WTC11 (cell line): ENCODE measurements around the gene GDF2. TPM values are rescaled to one million over a fixed set of nuclear protein-coding genes. Genes with fewer than 3 reads are reported as not detected.

Source experiments
- ATAC-seq: fragments of 200-7000 bp; cut with Tn5 transposase; 2 replicates; pipeline ENCODE4 v1.10.0; 2021; ENCODE audit warnings: mild to moderate bottlenecking, moderate library complexity
- CTCF ChIA-PET: fragments of 300-600 bp; sonication (Branson Sonifier 250); formaldehyde crosslinking; loops from one replicate; lab custom pipeline; 2021; ENCODE audit warnings: antibody characterized with exemption; lab: Charles Lee
- POLR2A ChIA-PET: fragments of 350-600 bp; sonication (Branson Sonifier 250); formaldehyde crosslinking; loops from one replicate; lab custom pipeline; 2021; ENCODE audit warnings: antibody characterized with exemption; lab: Charles Lee
- DNase-seq: peaks from one replicate; pipeline ENCODE4 v3.0.0; 2021; ENCODE audit warnings: low spot score
- H3K27ac Mint-ChIP-seq: 2 replicates; pipeline ENCODE4 v1.8.0; 2021; ENCODE audit warnings: mixed read lengths
- H3K27me3 Mint-ChIP-seq: 2 replicates; pipeline ENCODE4 v1.8.0; 2021; ENCODE audit warnings: low read depth, mild to moderate bottlenecking, moderate library complexity, mixed read lengths
- H3K36me3 Mint-ChIP-seq: 2 replicates; pipeline ENCODE4 v1.8.0; 2021; ENCODE audit warnings: mixed read lengths
- H3K4me1 Mint-ChIP-seq: 2 replicates; pipeline ENCODE4 v1.8.0; 2022; ENCODE audit warnings: mixed read lengths
- H3K4me3 Mint-ChIP-seq: 2 replicates; pipeline ENCODE4 v1.8.0; 2021; ENCODE audit warnings: mild to moderate bottlenecking, moderate library complexity, mixed read lengths
- H3K9me3 Mint-ChIP-seq: 2 replicates; pipeline ENCODE4 v1.8.0; 2021; ENCODE audit warnings: mixed read lengths
- ATF1 ChIP-seq: sonication (generic); formaldehyde crosslinking; IDR thresholded peaks from 2 replicates; pipeline ENCODE4 v1.8.1; 2023; ENCODE audit warnings: mild to moderate bottlenecking, moderate library complexity, missing genetic modification reagents
- E2F5 ChIP-seq: sonication (generic); formaldehyde crosslinking; IDR thresholded peaks from 2 replicates; pipeline ENCODE4 v1.8.1; 2022; ENCODE audit warnings: mild to moderate bottlenecking, moderate library complexity, missing genetic modification reagents
- NFE2L1 ChIP-seq: sonication (generic); formaldehyde crosslinking; IDR thresholded peaks from 2 replicates; pipeline ENCODE4 v1.8.1; 2023; ENCODE audit warnings: missing genetic modification reagents
- OVOL2 ChIP-seq: fragments of 250-450 bp; sonication (Bioruptor Pico); IDR thresholded peaks from 2 replicates; pipeline ENCODE4 v1.9.0; 2021; ENCODE audit warnings: mild to moderate bottlenecking, borderline replicate concordance
- SMAD4 ChIP-seq: sonication (generic); formaldehyde crosslinking; IDR thresholded peaks from 2 replicates; pipeline ENCODE4 v1.8.0; 2022; ENCODE audit warnings: mild to moderate bottlenecking, missing genetic modification reagents
- USF1 ChIP-seq: sonication (generic); formaldehyde crosslinking; IDR thresholded peaks from 2 replicates; pipeline ENCODE4 v1.8.0; 2022; ENCODE audit warnings: mild to moderate bottlenecking, missing genetic modification reagents
- ZBTB21 ChIP-seq: sonication (generic); formaldehyde crosslinking; IDR thresholded peaks from 2 replicates; pipeline ENCODE4 v1.8.1; 2023; ENCODE audit warnings: mild to moderate bottlenecking, missing genetic modification reagents, borderline replicate concordance
- ZNF317 ChIP-seq: sonication (generic); formaldehyde crosslinking; IDR thresholded peaks from 2 replicates; pipeline ENCODE4 v1.8.1; 2023; ENCODE audit warnings: low read depth, mild to moderate bottlenecking, moderate library complexity, missing genetic modification reagents, borderline replicate concordance
- ZNF416 ChIP-seq: fragments of 250-450 bp; sonication (Bioruptor Pico); IDR thresholded peaks from 2 replicates; pipeline ENCODE4 v1.9.0; 2021; ENCODE audit warnings: mild to moderate bottlenecking, inconsistent platforms
- ZNF532 ChIP-seq: fragments of 250-450 bp; sonication (Bioruptor Pico); IDR thresholded peaks from 2 replicates; pipeline ENCODE4 v1.9.0; 2021; ENCODE audit warnings: mild to moderate bottlenecking, borderline replicate concordance
- total RNA-seq: library from RNA; stranded (reverse); gene quantifications from 3 replicates; pipeline ENCODE4 v1.2.3, GENCODE V29; 2021
- TF ChIP-seq, protein P1 (sequence below): fragments of 250-450 bp; sonication (Bioruptor Pico); IDR thresholded peaks from 2 replicates; pipeline ENCODE4 v1.9.0; 2021; ENCODE audit warnings: mild to moderate bottlenecking
- TF ChIP-seq, protein P2 (sequence below): sonication (generic); formaldehyde crosslinking; IDR thresholded peaks from 2 replicates; pipeline ENCODE4 v1.8.1; 2022; ENCODE audit warnings: missing genetic modification reagents, borderline replicate concordance

The GDF2 gene
- total RNA-seq, 1 experiment from 2014 or later = not detected

GRCh38 chr10:47332946-47333345, 10.7 kb downstream of the GDF2 start:
- Mint-ChIP-seq H3K4me3 (no peak overlapping the region), H3K36me3 (no peaks in the 10 kb centered on the region), H3K9me3 (peaks cover 12% of the 10 kb centered on the region), H3K4me1 (no peaks in the 10 kb centered on the region), H3K27ac (no peak overlapping the region), H3K27me3 (no peaks in the 10 kb centered on the region)
- TF ChIP-seq SMAD4 = no peak
- TF ChIP-seq, protein P1, sequence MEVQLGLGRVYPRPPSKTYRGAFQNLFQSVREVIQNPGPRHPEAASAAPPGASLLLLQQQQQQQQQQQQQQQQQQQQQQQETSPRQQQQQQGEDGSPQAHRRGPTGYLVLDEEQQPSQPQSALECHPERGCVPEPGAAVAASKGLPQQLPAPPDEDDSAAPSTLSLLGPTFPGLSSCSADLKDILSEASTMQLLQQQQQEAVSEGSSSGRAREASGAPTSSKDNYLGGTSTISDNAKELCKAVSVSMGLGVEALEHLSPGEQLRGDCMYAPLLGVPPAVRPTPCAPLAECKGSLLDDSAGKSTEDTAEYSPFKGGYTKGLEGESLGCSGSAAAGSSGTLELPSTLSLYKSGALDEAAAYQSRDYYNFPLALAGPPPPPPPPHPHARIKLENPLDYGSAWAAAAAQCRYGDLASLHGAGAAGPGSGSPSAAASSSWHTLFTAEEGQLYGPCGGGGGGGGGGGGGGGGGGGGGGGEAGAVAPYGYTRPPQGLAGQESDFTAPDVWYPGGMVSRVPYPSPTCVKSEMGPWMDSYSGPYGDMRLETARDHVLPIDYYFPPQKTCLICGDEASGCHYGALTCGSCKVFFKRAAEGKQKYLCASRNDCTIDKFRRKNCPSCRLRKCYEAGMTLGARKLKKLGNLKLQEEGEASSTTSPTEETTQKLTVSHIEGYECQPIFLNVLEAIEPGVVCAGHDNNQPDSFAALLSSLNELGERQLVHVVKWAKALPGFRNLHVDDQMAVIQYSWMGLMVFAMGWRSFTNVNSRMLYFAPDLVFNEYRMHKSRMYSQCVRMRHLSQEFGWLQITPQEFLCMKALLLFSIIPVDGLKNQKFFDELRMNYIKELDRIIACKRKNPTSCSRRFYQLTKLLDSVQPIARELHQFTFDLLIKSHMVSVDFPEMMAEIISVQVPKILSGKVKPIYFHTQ (CRISPR knock-in tag) = no peak
- no peak for TF ChIP-seq ZBTB21 (CRISPR knock-in tag)
- TF ChIP-seq E2F5 (CRISPR knock-in tag) = no peak
- TF ChIP-seq ZNF317 (CRISPR knock-in tag) = no peak
- no peak for ATAC-seq
- POLR2A ChIA-PET = no interaction called here
- CTCF ChIA-PET = interaction anchor here (2.7 kb wide), 1 partner anchor 285 kb away, joined by 8 read pairs; no protein-coding TSS in a partner anchor
- DNase-seq = no peak

GRCh38 chr10:47333532-47333931, 11.3 kb downstream of the GDF2 start:
- H3K4me1 Mint-ChIP-seq = no peaks in the 10 kb centered on the region
- POLR2A ChIA-PET = no interaction called here
- peaks cover 6% of the 10 kb centered on the region for H3K9me3 Mint-ChIP-seq
- no peaks in the 10 kb centered on the region for H3K36me3 Mint-ChIP-seq
- no peak overlapping the region for H3K4me3 Mint-ChIP-seq
- TF ChIP-seq, protein P1 (CRISPR knock-in tag) = no peak
- no peak for TF ChIP-seq NFE2L1 (CRISPR knock-in tag)
- no peak for TF ChIP-seq ZNF416 (CRISPR knock-in tag)
- TF ChIP-seq, protein P2, sequence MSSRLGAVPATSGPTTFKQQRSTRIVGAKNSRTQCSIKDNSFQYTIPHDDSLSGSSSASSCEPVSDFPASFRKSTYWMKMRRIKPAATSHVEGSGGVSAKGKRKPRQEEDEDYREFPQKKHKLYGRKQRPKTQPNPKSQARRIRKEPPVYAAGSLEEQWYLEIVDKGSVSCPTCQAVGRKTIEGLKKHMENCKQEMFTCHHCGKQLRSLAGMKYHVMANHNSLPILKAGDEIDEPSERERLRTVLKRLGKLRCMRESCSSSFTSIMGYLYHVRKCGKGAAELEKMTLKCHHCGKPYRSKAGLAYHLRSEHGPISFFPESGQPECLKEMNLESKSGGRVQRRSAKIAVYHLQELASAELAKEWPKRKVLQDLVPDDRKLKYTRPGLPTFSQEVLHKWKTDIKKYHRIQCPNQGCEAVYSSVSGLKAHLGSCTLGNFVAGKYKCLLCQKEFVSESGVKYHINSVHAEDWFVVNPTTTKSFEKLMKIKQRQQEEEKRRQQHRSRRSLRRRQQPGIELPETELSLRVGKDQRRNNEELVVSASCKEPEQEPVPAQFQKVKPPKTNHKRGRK = no peak
- no peak for TF ChIP-seq USF1 (CRISPR knock-in tag)
- no peak for TF ChIP-seq ZNF532
- TF ChIP-seq OVOL2 (CRISPR knock-in tag) = no peak
- no peak for TF ChIP-seq ATF1 (CRISPR knock-in tag)
- ATAC-seq = no peak
- no peak overlapping the region for H3K27ac Mint-ChIP-seq
- H3K27me3 Mint-ChIP-seq = no peaks in the 10 kb centered on the region
- DNase-seq = no peak
- CTCF ChIA-PET = interaction anchor here (2.7 kb wide), 1 partner anchor 286 kb away, joined by 8 read pairs; no protein-coding TSS in a partner anchor
